IMR-90 (cell line): ENCODE data around the gene CAPZA1. TPM values are rescaled to one million over a fixed set of nuclear protein-coding genes. Genes with fewer than 3 reads are reported as not detected.

ENCODE experiments used
- ATAC-seq: fragments of 200-7000 bp; cut with Tn5 transposase; 2 replicates; pipeline ENCODE4 v1.9.1; 2020; ENCODE audit warnings: low read depth, mild to moderate bottlenecking, moderate library complexity
- BruUV-seq: library from RNA; stranded (reverse); fragments of 400-500 nt; replicated peaks from 2 replicates; lab custom pipeline; 2021; lab: Mats Ljungman, UMichigan
- CTCF ChIA-PET: fragments of 300-600 bp; formaldehyde crosslinking; extraction: SDS; loops from one replicate; lab custom pipeline; 2021; ENCODE audit warnings: antibody characterized with exemption; lab: Yijun Ruan, JAX
- POLR2A ChIA-PET: fragments of 300-600 bp; sonication (Branson Sonifier 250); formaldehyde crosslinking; loops from one replicate; lab custom pipeline; 2022; ENCODE audit warnings: antibody characterized with exemption; ENCODE audit not compliant: unreplicated experiment; lab: Charles Lee
- DNase-seq: peaks from one replicate; pipeline ENCODE4 v3.0.0; 2013
- H2AFZ ChIP-seq: replicated peaks from 2 replicates; pipeline ENCODE3; 2013; ENCODE audit warnings: low read length, mild to moderate bottlenecking; ENCODE audit not compliant: poor library complexity
- H2AK5ac ChIP-seq: 2 replicates; pipeline ENCODE4 v1.6.1; 2013; ENCODE audit warnings: low read depth, low read length, inconsistent platforms
- H2AK9ac ChIP-seq: replicated peaks from 2 replicates; pipeline ENCODE3; 2013; ENCODE audit warnings: mild to moderate bottlenecking, low read depth, low read length, moderate library complexity; ENCODE audit not compliant: poor library complexity
- H2BK120ac ChIP-seq: 2 replicates; pipeline ENCODE4 v1.6.1; 2013; ENCODE audit warnings: low read depth, low read length, inconsistent platforms
- H2BK15ac ChIP-seq: 3 replicates; pipeline ENCODE4 v1.6.1; 2013; ENCODE audit warnings: low read depth, low read length, inconsistent platforms
- H2BK20ac ChIP-seq: 2 replicates; pipeline ENCODE4 v1.6.1; 2013; ENCODE audit warnings: low read depth, mild to moderate bottlenecking, inconsistent platforms, low read length, moderate library complexity
- H2BK5ac ChIP-seq: 2 replicates; pipeline ENCODE4 v1.6.1; 2013; ENCODE audit warnings: mild to moderate bottlenecking, low read depth, low read length, inconsistent platforms; ENCODE audit not compliant: poor library complexity, severe bottlenecking
- H3K14ac ChIP-seq: replicated peaks from 2 replicates; pipeline ENCODE4 v1.6.1; 2013; ENCODE audit warnings: low read depth, low read length, inconsistent platforms
- H3K18ac ChIP-seq: 2 replicates; pipeline ENCODE4 v1.6.1; 2013; ENCODE audit warnings: low read depth, low read length, control low read depth
- H3K23ac ChIP-seq: 2 replicates; pipeline ENCODE4 v1.6.1; 2013; ENCODE audit warnings: low read depth, low read length, inconsistent platforms
- H3K27ac ChIP-seq: 2 replicates; pipeline ENCODE4 v1.5.1; 2013; ENCODE audit warnings: mild to moderate bottlenecking, control low read depth, low read length; ENCODE audit not compliant: insufficient read depth
- H3K27me3 ChIP-seq: 2 replicates; pipeline ENCODE4 v1.6.1; 2013; ENCODE audit warnings: low read length; ENCODE audit not compliant: control insufficient read depth, insufficient read depth
- H3K36me3 ChIP-seq: 2 replicates; pipeline ENCODE4 v1.6.1; 2013; ENCODE audit warnings: low read length, mixed read lengths; ENCODE audit not compliant: control insufficient read depth, insufficient read depth
- H3K4ac ChIP-seq: 2 replicates; pipeline ENCODE4 v1.6.1; 2013; ENCODE audit warnings: low read depth, low read length, inconsistent platforms
- H3K4me1 ChIP-seq: 2 replicates; pipeline ENCODE4 v1.6.1; 2013; ENCODE audit warnings: low read length, mixed read lengths; ENCODE audit not compliant: control insufficient read depth, insufficient read depth
- H3K4me2 ChIP-seq: 2 replicates; pipeline ENCODE4 v1.6.1; 2013; ENCODE audit warnings: low read depth, mild to moderate bottlenecking, control low read depth, low read length, moderate library complexity
- H3K4me3 ChIP-seq: 2 replicates; pipeline ENCODE4 v1.5.1; 2013; ENCODE audit warnings: low read depth, mild to moderate bottlenecking, control low read depth, low read length, moderate library complexity; ENCODE audit not compliant: insufficient read depth
- H3K56ac ChIP-seq: 2 replicates; pipeline ENCODE4 v1.6.1; 2013; ENCODE audit warnings: low read length, inconsistent platforms; ENCODE audit not compliant: insufficient read depth; ENCODE audit errors: extremely low read depth
- H3K79me1 ChIP-seq, 2 experiments: 2 replicates each; pipeline ENCODE4 v1.6.1; 2013; ENCODE audit warnings: low read length in 2 of 2, inconsistent platforms in 1 of 2, low read depth in 1 of 2
- H3K9ac ChIP-seq: 2 replicates; pipeline ENCODE4 v1.6.1; 2013; ENCODE audit warnings: low read depth, low read length, control low read depth
- H3K9me1 ChIP-seq: 2 replicates; pipeline ENCODE4 v1.6.1; 2013; ENCODE audit warnings: low read length, inconsistent platforms; ENCODE audit not compliant: insufficient read depth
- H3K9me3 ChIP-seq: 2 replicates; pipeline ENCODE4 v1.6.1; 2013; ENCODE audit warnings: low read length; ENCODE audit not compliant: control insufficient read depth, insufficient read depth
- H4K20me1 ChIP-seq: 2 replicates; pipeline ENCODE4 v1.6.1; 2013; ENCODE audit warnings: low read length, inconsistent platforms; ENCODE audit not compliant: insufficient read depth
- H4K5ac ChIP-seq: 2 replicates; pipeline ENCODE4 v1.6.1; 2013; ENCODE audit warnings: mild to moderate bottlenecking, low read depth, low read length, control low read depth
- H4K8ac ChIP-seq, 2 experiments: 2 replicates each; pipeline ENCODE4 v1.6.1; 2013; ENCODE audit warnings: low read depth in 2 of 2, low read length in 2 of 2, control low read depth in 1 of 2, inconsistent platforms in 1 of 2
- H4K91ac ChIP-seq: 2 replicates; pipeline ENCODE4 v1.6.1; 2013; ENCODE audit warnings: low read depth, low read length, inconsistent platforms; ENCODE audit not compliant: insufficient read depth
- BHLHE40 ChIP-seq: fragments of 150-350 bp; IDR thresholded peaks from 2 replicates; pipeline ENCODE4 v1.6.1; 2016; ENCODE audit warnings: mild to moderate bottlenecking, low read depth, low read length
- FOS ChIP-seq: fragments of 150-350 bp; IDR thresholded peaks from 2 replicates; pipeline ENCODE4 v1.6.1; 2016; ENCODE audit warnings: low read depth, low read length
- MAFK ChIP-seq: IDR thresholded peaks from 2 replicates; pipeline ENCODE4 v1.6.1; 2012; ENCODE audit warnings: low read depth, low read length, improper control_type of control experiment
- MXI1 ChIP-seq: IDR thresholded peaks from 2 replicates; pipeline ENCODE4 v1.6.1; 2012; ENCODE audit warnings: low read depth, mild to moderate bottlenecking, low read length, moderate library complexity, borderline replicate concordance
- NFE2L2 ChIP-seq: fragments of 150-350 bp; IDR thresholded peaks from 2 replicates; pipeline ENCODE4 v1.6.1; 2016; ENCODE audit warnings: low read depth, mild to moderate bottlenecking, low read length
- POLR2A ChIP-seq: IDR thresholded peaks from 2 replicates; pipeline ENCODE4 v1.6.1; 2012; ENCODE audit warnings: mild to moderate bottlenecking, low read depth, low read length
- RCOR1 ChIP-seq: IDR thresholded peaks from 2 replicates; pipeline ENCODE4 v1.6.1; 2012; ENCODE audit warnings: mild to moderate bottlenecking, low read length, improper control_type of control experiment; ENCODE audit not compliant: insufficient replicate concordance
- SMC3 ChIP-seq: fragments of 150-350 bp; IDR thresholded peaks from 2 replicates; pipeline ENCODE4 v1.6.1; 2016; ENCODE audit warnings: low read depth, mild to moderate bottlenecking, antibody characterized with exemption, low read length, moderate library complexity
- USF2 ChIP-seq: fragments of 150-350 bp; IDR thresholded peaks from 2 replicates; pipeline ENCODE4 v1.6.1; 2017; ENCODE audit warnings: mild to moderate bottlenecking, antibody characterized with exemption, low read length, low read depth
- dilution Hi-C: fragments of 300-500 bp; cut with HindIII; formaldehyde crosslinking; loops from one replicate; pipeline ENCODE4 v1.14.3; 2018; ENCODE audit warnings: low sequenced_read_pairs; ENCODE audit not compliant: unreplicated experiment
- in situ Hi-C: fragments of 300-500 bp; cut with MboI; formaldehyde crosslinking; loops from 3 replicates; pipeline ENCODE4 v1.14.3; 2019; ENCODE audit warnings: low sequenced_read_pairs, inconsistent platforms, mixed read lengths
- intact Hi-C: fragments of 100-400 bp; cut with micrococcal nuclease; formaldehyde crosslinking; loops from 2 replicates; pipeline ENCODE4 v1.10.0; 2022
- polyA plus RNA-seq, 3 experiments: library from polyadenylated mRNA; depleted of rRNA; stranded (reverse); fragments of >200 nt; gene quantifications; 2 replicates each; pipeline ENCODE4 v1.2.3, GENCODE V29; 2012; ENCODE audit warnings: low replicate concordance in 1 of 3
- total RNA-seq: library from RNA; depleted of rRNA; stranded (reverse); fragments of >200 nt; gene quantifications from 2 replicates; pipeline ENCODE4 v1.2.3, GENCODE V29; 2012

CAPZA1 gene
- total and polyA plus RNA-seq, 2 of the 4 experiments (the other 2 are of a cell fraction) = 108 to 262 TPM

GRCh38 chr1:112581586-112582192, 37.9 kb upstream of the CAPZA1 start:
- in situ Hi-C loops (no loop called here), intact Hi-C loops (no loop called here), dilution Hi-C loops (no loop called here)
- Histone ChIP-seq H4K8ac (no peak overlapping the region), H2BK120ac (no peak overlapping the region), H3K56ac (no peak overlapping the region), H2AK5ac (no peak overlapping the region), H2AFZ (no peak overlapping the region), H3K9me3 (no peaks in the 10 kb centered on the region), H3K4ac (no peak overlapping the region), H3K27me3 (no peaks in the 10 kb centered on the region), H3K23ac (no peak overlapping the region), H4K91ac (no peak overlapping the region), H3K14ac (no peak overlapping the region), H2BK5ac (no peak overlapping the region), H3K9ac (no peak overlapping the region), H2BK20ac (no peak overlapping the region), H2BK15ac (no peak overlapping the region), H4K20me1 (no peaks in the 10 kb centered on the region), H3K9me1 (no peaks in the 10 kb centered on the region), H4K5ac (no peak overlapping the region), H3K4me2 (no peak overlapping the region), H3K36me3 (peaks cover 12% of the 10 kb centered on the region), H3K4me1 (peaks cover 6% of the 10 kb centered on the region), H2AK9ac (no peak overlapping the region), H3K4me3 (no peak overlapping the region), H3K27ac (no peak overlapping the region), H3K18ac (no peak overlapping the region), H3K79me1 (peaks cover 2 to 4% of the 10 kb centered on the region in 2 experiments; a peak in 2 of 4 replicates)
- TF ChIP-seq RCOR1 = no peak
- no peak for TF ChIP-seq POLR2A
- TF ChIP-seq USF2 = no peak
- TF ChIP-seq NFE2L2 = no peak
- no peak for TF ChIP-seq MXI1
- no peak for TF ChIP-seq BHLHE40
- TF ChIP-seq MAFK = no peak
- TF ChIP-seq SMC3 = no peak
- TF ChIP-seq FOS = no peak
- POLR2A ChIA-PET = no interaction called here
- peak; percentile 23 for DNase-seq
- ATAC-seq = no peak
- no TSS peak for BruUV-seq
- CTCF ChIA-PET = no interaction called here
